ENCODE data around the gene VARS2. TPM values are rescaled to one million over a fixed set of nuclear protein-coding genes. Genes with fewer than 3 reads are reported as not detected.
A peak's percentile ranks its signal among the peaks of the same experiment; 100 is the strongest.

Gene VARS2
- total RNA-seq, 4 donors from 2014 or later = 16.0 to 38.5 (median 19.3) TPM

- DNase-seq (peak; percentile 65 to 89), ATAC-seq (peak; percentile 6 to 45)
- Histone ChIP-seq H3K4me3 (peak within 1 kb of the TSS; percentile 66 to 92 (median 78)), H3K36me3 (peaks cover 0 to 2% of the 10 kb centered on the region in 2 donors), H3K4me1 (peaks cover 56 to 63% of the 10 kb centered on the region in 2 donors), H3K27me3 (no peaks in the 10 kb centered on the region), H3K9me3 (no peaks in the 10 kb centered on the region), H3K27ac (peak within 1 kb of the TSS; percentile 89 to 97 (median 94))
- intact Hi-C loops (cut with DNase I; ENCODE audit: low total_unique reads) = loop anchor here (2.0 to 5.0 kb wide), 2 partner anchors 55 to 197 kb away; partner anchors contain the start of gene PPP1R18
- in situ Hi-C loops (cut with MboI; ENCODE audit: low sequenced_read_pairs in 4 of 4) = loop anchor here in 1 of 4 donors (25.0 kb wide), 1 partner anchor 147 kb away; the partner anchor contains the start of genes FLOT1 and IER3
- TF ChIP-seq CTCF (IDR thresholded peaks at IDR 0.05 in 4 of 5, conservative IDR thresholded peaks at IDR 0.05 in 1 of 5) = no peak
- TF ChIP-seq POLR2A (IDR thresholded peaks at IDR 0.05) = no peak
Observed at GRCh38 chr6:30883685-30884520, 30.1 kb upstream of the VARS2 start, which contains the start of gene DDR1. Gene DDR1 (plus strand): TSS chr6:30884519. CDS start chr6:30888730, 4,211 bp downstream.

- intact Hi-C loops (cut with DNase I; ENCODE audit: low total_unique reads) (loop anchor here (2.0 to 5.0 kb wide), 2 partner anchors 56 to 198 kb away; partner anchors contain the start of gene PPP1R18), in situ Hi-C loops (cut with MboI; ENCODE audit: low sequenced_read_pairs in 4 of 4) (loop anchor here in 1 of 4 donors (25.0 kb wide), 1 partner anchor 148 kb away; the partner anchor contains the start of genes FLOT1 and IER3)
- DNase-seq (peak; percentile 63 to 88), ATAC-seq (peak; percentile 39 to 51)
- Histone ChIP-seq H3K4me1 (peaks cover 51 to 66% of the 10 kb centered on the region in 2 donors), H3K9me3 (no peaks in the 10 kb centered on the region), H3K27me3 (no peaks in the 10 kb centered on the region), H3K36me3 (peaks cover 0 to 11% of the 10 kb centered on the region in 2 donors), H3K27ac (peak overlapping the region; percentile 89 to 97 (median 94)), H3K4me3 (peak overlapping the region; percentile 66 to 92 (median 78))
- TF ChIP-seq POLR2A (IDR thresholded peaks at IDR 0.05) (peak; percentile 49 to 82), CTCF (IDR thresholded peaks at IDR 0.05 in 4 of 5, conservative IDR thresholded peaks at IDR 0.05 in 1 of 5) (no peak)
Observed at GRCh38 chr6:30884521-30885480, 29.2 kb upstream of the VARS2 start.

- Histone ChIP-seq H3K27me3 (no peaks in the 10 kb centered on the region), H3K27ac (peak overlapping the region; percentile 89 to 97 (median 94)), H3K4me1 (peaks cover 49 to 66% of the 10 kb centered on the region in 2 donors), H3K4me3 (peak overlapping the region; percentile 66 to 92 (median 78)), H3K9me3 (no peaks in the 10 kb centered on the region), H3K36me3 (peaks cover 0 to 18% of the 10 kb centered on the region in 2 donors)
- TF ChIP-seq POLR2A (IDR thresholded peaks at IDR 0.05) = no peak
- in situ Hi-C loops (cut with MboI; ENCODE audit: low sequenced_read_pairs in 4 of 4) (loop anchor here in 1 of 4 donors (25.0 kb wide), 1 partner anchor 148 kb away; the partner anchor contains the start of genes FLOT1 and IER3), intact Hi-C loops (cut with DNase I; ENCODE audit: low total_unique reads) (loop anchor here (2.0 kb wide), 1 partner anchor 57 kb away; no protein-coding TSS in a partner anchor)
- DNase-seq (peak; percentile 40 to 71), ATAC-seq (peak; percentile 16 to 19)
Observed at GRCh38 chr6:30885481-30885998, 28.5 kb upstream of the VARS2 start.

GRCh38 chr6:30885999-30886896 is 27.8 kb upstream of the VARS2 start:
- TF ChIP-seq POLR2A (IDR thresholded peaks at IDR 0.05) = peak; percentile 44 to 77
- no peak for TF ChIP-seq CTCF (IDR thresholded peaks at IDR 0.05 in 4 of 5, conservative IDR thresholded peaks at IDR 0.05 in 1 of 5)
- Histone ChIP-seq H3K27ac (peak overlapping the region; percentile 89 to 97 (median 94)), H3K27me3 (no peaks in the 10 kb centered on the region), H3K4me1 (peaks cover 49 to 66% of the 10 kb centered on the region in 2 donors), H3K4me3 (peak overlapping the region; percentile 66 to 92 (median 78)), H3K9me3 (no peaks in the 10 kb centered on the region), H3K36me3 (peaks cover 0 to 25% of the 10 kb centered on the region in 2 donors)
- ATAC-seq (peak; percentile 52 to 57), DNase-seq (peak; percentile 77 to 92)
- in situ Hi-C loops (cut with MboI; ENCODE audit: low sequenced_read_pairs in 4 of 4) (loop anchor here in 1 of 4 donors (25.0 kb wide), 1 partner anchor 149 kb away; the partner anchor contains the start of genes FLOT1 and IER3), intact Hi-C loops (cut with DNase I; ENCODE audit: low total_unique reads) (loop anchor here (1.0 to 2.0 kb wide), 2 partner anchors 22 to 57 kb away; partner anchors contain the start of gene GTF2H4)

All from gastrocnemius medialis (tissue), 4 donors.